DMS153 (cell line): ENCODE results near the gene PMM1.
A peak's percentile ranks its signal among the peaks of the same experiment; 100 is the strongest.
"Not testable (repeated sequence)": the region's sequence is repeated elsewhere in the genome, so short reads cannot be mapped to it uniquely, and the experiment has no call there.

ENCODE experiments used
- DNase-seq: peaks from one replicate; lab custom pipeline; 2025; lab: John Stamatoyannopoulos, UW

The PMM1 gene

GRCh38 chr22:41563051-41563711 lies 26.5 kb downstream of the PMM1 start:
- DNase-seq: no peak

GRCh38 chr22:41562461-41562860 lies 27.2 kb downstream of the PMM1 start:
- DNase-seq: no peak

GRCh38 chr22:41561788-41562187 lies 27.9 kb downstream of the PMM1 start:
- no peak for DNase-seq

GRCh38 chr22:41561335-41561734 lies 28.3 kb downstream of the PMM1 start:
- DNase-seq: no peak

GRCh38 chr22:41560095-41560471 lies 29.6 kb downstream of the PMM1 start:
- no peak for DNase-seq

- DNase-seq: not testable (repeated sequence)
These were observed 31.4 kb downstream of the PMM1 start for GRCh38 chr22:41558241-41558630.

- DNase-seq: peak; percentile 7
These were observed 32.0 kb downstream of the PMM1 start for GRCh38 chr22:41557401-41558240.

GRCh38 chr22:41556561-41556960 lies 33.1 kb downstream of the PMM1 start:
- DNase-seq: no peak

GRCh38 chr22:41555325-41555982 lies 34.2 kb downstream of the PMM1 start:
- no peak for DNase-seq

GRCh38 chr22:41551877-41552582 lies 37.6 kb downstream of the PMM1 start:
- no peak for DNase-seq

GRCh38 chr22:41550952-41551491 lies 38.6 kb downstream of the PMM1 start:
- no peak for DNase-seq

- DNase-seq: no peak
These were observed 40.8 kb downstream of the PMM1 start for GRCh38 chr22:41548830-41549211.

- no peak for DNase-seq
These were observed 44.8 kb downstream of the PMM1 start for GRCh38 chr22:41544671-41545476.

- DNase-seq: peak; percentile 97
These were observed 45.6 kb downstream of the PMM1 start, which contains the start of gene POLR3H for GRCh38 chr22:41543854-41544670. TSS of gene POLR3H (minus strand) at chr22:41544470. CDS start at chr22:41544101, 369 bp downstream.

GRCh38 chr22:41542224-41542623 lies 47.4 kb downstream of the PMM1 start:
- DNase-seq: no peak

GRCh38 chr22:41541484-41541883 lies 48.2 kb downstream of the PMM1 start:
- DNase-seq: no peak

GRCh38 chr22:41540365-41540764 lies 49.3 kb downstream of the PMM1 start:
- DNase-seq: no peak

- no peak for DNase-seq
These were observed 49.7 kb downstream of the PMM1 start for GRCh38 chr22:41540006-41540315.

GRCh38 chr22:41539146-41540005 lies 50.3 kb downstream of the PMM1 start:
- no peak for DNase-seq
